Measurements from ENCODE around the gene CCL20. TPM values are rescaled to one million over a fixed set of nuclear protein-coding genes. Genes with fewer than 3 reads are reported as not detected.

CCL20 gene
- total and polyA plus RNA-seq, 2 of the 13 experiments (the other 11 are each of a cell fraction or from before 2014, with no cell fraction given) = 223 to 903 TPM

- TF ChIP-seq SRSF9 (IDR thresholded peaks at IDR 0.05; ENCODE audit: borderline replicate concordance, insufficient read depth, low read depth, low read length, poor library complexity, severe bottlenecking) (no peak), TOPORS (CRISPR knock-in tag; IDR thresholded peaks at IDR 0.05) (peak; percentile 83; the same call in 1 of the 2 replicates), ZSCAN9 (CRISPR knock-in tag; IDR thresholded peaks at IDR 0.05; ENCODE audit: borderline replicate concordance) (peak; percentile 89), FIP1L1 (IDR thresholded peaks at IDR 0.05; ENCODE audit: borderline replicate concordance, insufficient read depth, low read depth, low read length) (peak; percentile 89; the same call in 1 of the 2 replicates), CBX2 (IDR thresholded peaks at IDR 0.05; ENCODE audit: low read depth, low read length) (no peak), CBX2 (CRISPR knock-in tag; IDR thresholded peaks at IDR 0.05; ENCODE audit: low read depth) (peak; percentile 98), PHF21A (CRISPR knock-in tag; IDR thresholded peaks at IDR 0.05) (peak; percentile 100), PCBP2 (optimal IDR thresholded peaks at IDR 0.05; ENCODE audit: low read depth, low read length, poor library complexity, severe bottlenecking) (no peak), GATA4 (IDR thresholded peaks at IDR 0.05; ENCODE audit: borderline replicate concordance, low read depth) (peak; percentile 97), ZNF570 (CRISPR knock-in tag; IDR thresholded peaks at IDR 0.05; ENCODE audit: borderline replicate concordance) (no peak), ATF7 (IDR thresholded peaks at IDR 0.05) (0 out of 2 replicates have a peak, but pooled peaks have one; percentile 31), ATF7 (CRISPR knock-in tag; IDR thresholded peaks at IDR 0.05) (peak; percentile 91; the same call in 1 of the 2 replicates), ARID4A (CRISPR knock-in tag; IDR thresholded peaks at IDR 0.05; ENCODE audit: borderline replicate concordance) (peak; percentile 81; the same call in 1 of the 2 replicates), NFRKB (IDR thresholded peaks at IDR 0.05) (no peak), RFX5 (IDR thresholded peaks at IDR 0.05; ENCODE audit: low read depth, low read length) (no peak), ZNF12 (CRISPR knock-in tag; IDR thresholded peaks at IDR 0.05) (peak; percentile 96), DZIP1 (CRISPR knock-in tag; IDR thresholded peaks at IDR 0.05) (no peak), ZMYM4 (CRISPR knock-in tag; IDR thresholded peaks at IDR 0.05) (peak; percentile 99)
- TF ChIP-seq, protein P1, sequence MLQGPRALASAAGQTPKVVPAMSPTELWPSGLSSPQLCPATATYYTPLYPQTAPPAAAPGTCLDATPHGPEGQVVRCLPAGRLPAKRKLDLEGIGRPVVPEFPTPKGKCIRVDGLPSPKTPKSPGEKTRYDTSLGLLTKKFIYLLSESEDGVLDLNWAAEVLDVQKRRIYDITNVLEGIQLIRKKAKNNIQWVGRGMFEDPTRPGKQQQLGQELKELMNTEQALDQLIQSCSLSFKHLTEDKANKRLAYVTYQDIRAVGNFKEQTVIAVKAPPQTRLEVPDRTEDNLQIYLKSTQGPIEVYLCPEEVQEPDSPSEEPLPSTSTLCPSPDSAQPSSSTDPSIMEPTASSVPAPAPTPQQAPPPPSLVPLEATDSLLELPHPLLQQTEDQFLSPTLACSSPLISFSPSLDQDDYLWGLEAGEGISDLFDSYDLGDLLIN (CRISPR knock-in tag; IDR thresholded peaks at IDR 0.05; ENCODE audit: borderline replicate concordance) = peak; percentile 16; the same call in 1 of the 2 replicates
Measured at GRCh38 chr2:227818675-227819397, 5.2 kb downstream of the CCL20 start (continued).
